PFSK-1 (cell line): ENCODE results near the gene CDR2. TPM values are rescaled to one million over a fixed set of nuclear protein-coding genes. Genes with fewer than 3 reads are reported as not detected.

Experiments
- FOXP2 ChIP-seq: optimal IDR thresholded peaks from 2 replicates; pipeline ENCODE3; 2011; ENCODE audit warnings: borderline replicate concordance, control low read depth, inconsistent platforms; ENCODE audit not compliant: insufficient read depth; ENCODE audit errors: extremely low read length, extremely low read depth
- POLR2AphosphoS5 ChIP-seq: IDR thresholded peaks from 2 replicates; pipeline ENCODE4 v1.6.1; 2012; ENCODE audit warnings: low read depth, mild to moderate bottlenecking, control low read depth, low read length, moderate library complexity
- SIN3A ChIP-seq: IDR thresholded peaks from 2 replicates; pipeline ENCODE4 v1.6.1; 2012; ENCODE audit warnings: mild to moderate bottlenecking, low read length, moderate library complexity, borderline replicate concordance; ENCODE audit not compliant: insufficient read depth
- TAF1 ChIP-seq: IDR thresholded peaks from 2 replicates; pipeline ENCODE4 v1.6.1; 2012; ENCODE audit warnings: low read length, control low read depth, borderline replicate concordance; ENCODE audit not compliant: insufficient read depth
- polyA plus RNA-seq: library from polyadenylated mRNA; unstranded; fragments of >200 nt; gene quantifications from one replicate; pipeline ENCODE4 v1.2.1, GENCODE V29; 2012; ENCODE audit warnings: low read depth, missing spikeins; ENCODE audit not compliant: insufficient read length
- TF ChIP-seq, protein P1 (sequence below), 2 experiments: IDR thresholded peaks; 2 replicates each; pipeline versions ENCODE4 v1.6.1 to v1.8.0; 2011 to 2012; ENCODE audit warnings: low read depth in 2 of 2, low read length in 2 of 2, control low read depth in 1 of 2, inconsistent platforms in 1 of 2, mild to moderate bottlenecking in 1 of 2, moderate library complexity in 1 of 2; ENCODE audit not compliant: insufficient read depth in 1 of 2

Gene CDR2
- polyA plus RNA-seq = 26.7 TPM

DNA sequence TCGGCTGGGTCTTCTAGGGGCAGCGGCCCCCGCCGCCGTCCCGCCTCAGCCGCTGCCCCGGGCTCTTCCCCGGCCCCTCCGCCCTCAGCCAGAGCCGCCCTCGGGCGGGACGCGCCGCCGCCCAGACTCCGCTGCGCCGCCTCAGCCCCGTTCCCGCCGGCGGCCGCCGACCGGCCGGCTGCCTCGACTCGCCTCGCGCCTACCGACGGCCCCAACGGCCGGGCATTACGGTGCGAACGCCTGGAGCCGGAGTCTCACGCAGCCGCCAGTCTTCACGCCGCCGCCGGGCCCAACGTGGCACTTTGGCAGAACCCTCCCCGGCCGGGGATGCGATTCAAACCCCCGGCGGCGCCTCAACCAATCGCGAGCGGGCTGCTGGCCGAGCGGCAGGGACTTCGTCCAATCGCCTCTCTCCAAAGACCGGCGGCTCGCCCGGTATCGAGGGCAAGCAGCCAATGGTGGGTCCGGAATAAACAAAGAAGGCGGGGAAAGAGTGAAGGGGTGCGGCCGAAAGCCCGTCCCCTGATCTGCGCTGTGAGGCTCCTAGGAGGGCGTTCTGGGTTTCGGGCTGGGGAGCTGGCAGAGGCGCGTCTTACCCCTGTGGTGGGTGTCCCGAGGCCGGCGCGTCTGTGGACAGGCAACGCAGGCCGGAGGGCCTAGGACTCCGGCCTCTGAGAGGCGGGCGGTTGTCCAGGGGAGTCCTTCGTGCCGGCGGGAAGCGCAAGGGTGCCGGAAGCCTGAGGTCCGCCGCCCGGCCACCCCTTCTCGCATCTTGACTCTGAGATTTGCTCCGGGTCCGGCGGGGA, at the start of gene CDR2:
TSS of gene CDR2 (minus strand) at position 309 of the 806 bp plus-strand sequence. CDS start 310 bp downstream, outside the sequence.
- peak; percentile 75 for TF ChIP-seq POLR2AphosphoS5
- TF ChIP-seq, protein P1, sequence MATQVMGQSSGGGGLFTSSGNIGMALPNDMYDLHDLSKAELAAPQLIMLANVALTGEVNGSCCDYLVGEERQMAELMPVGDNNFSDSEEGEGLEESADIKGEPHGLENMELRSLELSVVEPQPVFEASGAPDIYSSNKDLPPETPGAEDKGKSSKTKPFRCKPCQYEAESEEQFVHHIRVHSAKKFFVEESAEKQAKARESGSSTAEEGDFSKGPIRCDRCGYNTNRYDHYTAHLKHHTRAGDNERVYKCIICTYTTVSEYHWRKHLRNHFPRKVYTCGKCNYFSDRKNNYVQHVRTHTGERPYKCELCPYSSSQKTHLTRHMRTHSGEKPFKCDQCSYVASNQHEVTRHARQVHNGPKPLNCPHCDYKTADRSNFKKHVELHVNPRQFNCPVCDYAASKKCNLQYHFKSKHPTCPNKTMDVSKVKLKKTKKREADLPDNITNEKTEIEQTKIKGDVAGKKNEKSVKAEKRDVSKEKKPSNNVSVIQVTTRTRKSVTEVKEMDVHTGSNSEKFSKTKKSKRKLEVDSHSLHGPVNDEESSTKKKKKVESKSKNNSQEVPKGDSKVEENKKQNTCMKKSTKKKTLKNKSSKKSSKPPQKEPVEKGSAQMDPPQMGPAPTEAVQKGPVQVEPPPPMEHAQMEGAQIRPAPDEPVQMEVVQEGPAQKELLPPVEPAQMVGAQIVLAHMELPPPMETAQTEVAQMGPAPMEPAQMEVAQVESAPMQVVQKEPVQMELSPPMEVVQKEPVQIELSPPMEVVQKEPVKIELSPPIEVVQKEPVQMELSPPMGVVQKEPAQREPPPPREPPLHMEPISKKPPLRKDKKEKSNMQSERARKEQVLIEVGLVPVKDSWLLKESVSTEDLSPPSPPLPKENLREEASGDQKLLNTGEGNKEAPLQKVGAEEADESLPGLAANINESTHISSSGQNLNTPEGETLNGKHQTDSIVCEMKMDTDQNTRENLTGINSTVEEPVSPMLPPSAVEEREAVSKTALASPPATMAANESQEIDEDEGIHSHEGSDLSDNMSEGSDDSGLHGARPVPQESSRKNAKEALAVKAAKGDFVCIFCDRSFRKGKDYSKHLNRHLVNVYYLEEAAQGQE (IDR thresholded peaks at IDR 0.05; ENCODE audit: insufficient read depth in 1 of 2, low read depth in 2 of 2, low read length in 2 of 2) = no peak; a peak in 1 of 4 replicates
- peak; percentile 75; the same call in 1 of the 2 replicates for TF ChIP-seq TAF1
- TF ChIP-seq SIN3A = no peak; the same call in 1 of the 2 replicates

DNA sequence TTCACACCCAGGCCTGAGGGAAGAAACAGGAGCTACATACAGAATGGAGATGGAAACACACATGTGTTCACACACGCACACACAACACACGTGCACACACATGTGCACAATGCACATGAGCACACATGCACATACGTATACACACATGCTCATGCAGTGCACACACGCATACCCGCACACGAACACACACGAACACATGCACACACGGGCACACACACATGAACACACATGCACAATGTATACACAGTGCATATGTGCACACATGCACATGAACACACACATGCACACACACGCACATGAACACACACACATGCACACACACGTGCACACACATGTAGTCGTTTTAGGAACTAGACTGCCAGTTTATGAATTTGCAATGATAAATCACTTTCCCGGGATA, 49.3 kb upstream of the CDR2 start:
- TF ChIP-seq POLR2AphosphoS5 (no peak), TAF1 (no peak), SIN3A (no peak), FOXP2 (no peak)
- TF ChIP-seq, protein P1 (IDR thresholded peaks at IDR 0.05; ENCODE audit: insufficient read depth in 1 of 2, low read depth in 2 of 2, low read length in 2 of 2) = no peak

GRCh38 chr16:22421136-22421535, 46.7 kb upstream of the CDR2 start:
- TF ChIP-seq, protein P1 (IDR thresholded peaks at IDR 0.05; ENCODE audit: insufficient read depth in 1 of 2, low read depth in 2 of 2, low read length in 2 of 2) = no peak
- TF ChIP-seq TAF1 (no peak), SIN3A (no peak), POLR2AphosphoS5 (no peak), FOXP2 (no peak)

- TF ChIP-seq, protein P1 (IDR thresholded peaks at IDR 0.05; ENCODE audit: insufficient read depth in 1 of 2, low read depth in 2 of 2, low read length in 2 of 2) = no peak
- TF ChIP-seq SIN3A (no peak), POLR2AphosphoS5 (no peak), TAF1 (no peak), FOXP2 (no peak)
Observed at GRCh38 chr16:22420606-22421135, 46.3 kb upstream of the CDR2 start.
